SK-N-DZ (cell line): ENCODE data around the gene TTLL5.

Experiments
- DNase-seq: peaks from one replicate; pipeline ENCODE4 v3.0.0-alpha.2; 2015; ENCODE audit warnings: low spot score

The TTLL5 gene

GRCh38 chr14:75986439-75986765 is 325.4 kb downstream of the TTLL5 start:
- DNase-seq: no peak

- no peak for DNase-seq
Observed at GRCh38 chr14:75987201-75987970, 326.3 kb downstream of the TTLL5 start.

- DNase-seq: no peak
Observed at GRCh38 chr14:75989134-75989533, 328.1 kb downstream of the TTLL5 start.

- no peak for DNase-seq
Observed at GRCh38 chr14:75990297-75990696, 329.3 kb downstream of the TTLL5 start.

GRCh38 chr14:75991753-75992152 is 330.7 kb downstream of the TTLL5 start:
- no peak for DNase-seq

- no peak for DNase-seq
Observed at GRCh38 chr14:75993567-75994041, 332.6 kb downstream of the TTLL5 start.

- DNase-seq: no peak
Observed at GRCh38 chr14:75995372-75996041, 334.5 kb downstream of the TTLL5 start.

- DNase-seq: no peak
Observed at GRCh38 chr14:75996488-75996887, 335.4 kb downstream of the TTLL5 start.

GRCh38 chr14:75999511-76000190 is 338.6 kb downstream of the TTLL5 start:
- no peak for DNase-seq

- DNase-seq: no peak
Observed at GRCh38 chr14:76002383-76002782, 341.3 kb downstream of the TTLL5 start.
